Sigmoid colon (tissue), 7 donors: ENCODE measurements around the gene APOB. TPM values are rescaled to one million over a fixed set of nuclear protein-coding genes. Genes with fewer than 3 reads are reported as not detected.

ENCODE experiments used
- DNase-seq: peaks from one replicate; pipeline ENCODE4 v3.0.0-alpha.2; 2019
- H3K27ac ChIP-seq, 4 donors: fragments of 200-600 bp; sonication (generic); one replicate each; pipeline ENCODE4 v1.5.1; 2016 to 2019; ENCODE audit warnings: mild to moderate bottlenecking in 1 of 4
- H3K27me3 ChIP-seq, 3 donors: fragments of 200-600 bp; sonication (generic); one replicate each; pipeline ENCODE4 v1.5.1; 2019; ENCODE audit warnings: mild to moderate bottlenecking in 1 of 3
- H3K36me3 ChIP-seq, 4 donors: fragments of 200-600 bp; sonication (generic); one replicate each; pipeline ENCODE4 v1.5.1; 2016 to 2019
- H3K4me1 ChIP-seq, 4 donors: fragments of 200-600 bp; sonication (generic); one replicate each; pipeline ENCODE4 v1.5.1; 2017 to 2019
- H3K4me3 ChIP-seq, 4 donors: fragments of 200-600 bp; sonication (generic); one replicate each; pipeline ENCODE4 v1.5.1; 2017 to 2019; ENCODE audit warnings: mild to moderate bottlenecking in 2 of 4, moderate library complexity in 1 of 4
- H3K9me3 ChIP-seq, 4 donors: fragments of 200-600 bp in 3 of 4; sonication (generic) in 3 of 4; one replicate each; pipeline versions ENCODE4 v1.5.1 to v1.6.1; 2013 to 2019
- EP300 ChIP-seq, 4 donors: sonication (generic); formaldehyde crosslinking; IDR thresholded peaks; one replicate each; pipeline ENCODE4 v1.6.1; 2017; ENCODE audit warnings: antibody characterized with exemption in 4 of 4
- POLR2A ChIP-seq, 2 donors: fragments of 450-650 bp; IDR thresholded peaks; one replicate each; pipeline ENCODE4 v1.6.1; 2016; ENCODE audit warnings: antibody characterized with exemption in 2 of 2, mild to moderate bottlenecking in 2 of 2, moderate library complexity in 2 of 2
- POLR2AphosphoS5 ChIP-seq, 4 donors: sonication (generic); formaldehyde crosslinking; IDR thresholded peaks; one replicate each; pipeline ENCODE4 v1.6.1; 2017; ENCODE audit warnings: antibody characterized with exemption in 4 of 4
- WGBS, 2 donors: extraction: QIAGEN DNeasy Blood & Tissue Kit; methylation state at CpG; one replicate each; pipeline ENCODE4 v1.1.7; 2013; 5-methylcytosine and 5-hydroxymethylcytosine counted together
- intact Hi-C: fragments of 100-400 bp; cut with DNase I; formaldehyde crosslinking; loops from one replicate; pipeline ENCODE4 v1.15.1; 2023
- polyA plus RNA-seq, 3 donors: library from polyadenylated mRNA; stranded (reverse); fragments of 200-250 nt; gene quantifications; one replicate each; pipeline ENCODE4 v1.2.3, GENCODE V29; 2013
- total RNA-seq, 4 donors: library from RNA; depleted of rRNA; stranded (reverse); fragments of >200 nt; gene quantifications; one replicate each; pipeline ENCODE4 v1.1.0, GENCODE V29; 2016
- TF ChIP-seq, protein P1 (sequence below), 4 experiments: fragments of 450-650 bp in 3 of 4; fragments of 200-600 bp in 1 of 4; IDR thresholded peaks; one replicate each; pipeline ENCODE4 v1.5.1; 2016 to 2019; ENCODE audit warnings: antibody characterized with exemption in 4 of 4, mild to moderate bottlenecking in 3 of 4, moderate library complexity in 2 of 4
- donor health status: healthy with polysubstance abuse.
- donor health status: Bipolar disorder and iron deficiency.
- donor health status: healthy.

The APOB gene
- total and polyA plus RNA-seq, 7 donors: under 0.01 to 3.6 (median 0.69) TPM; not detected in 1

DNA sequence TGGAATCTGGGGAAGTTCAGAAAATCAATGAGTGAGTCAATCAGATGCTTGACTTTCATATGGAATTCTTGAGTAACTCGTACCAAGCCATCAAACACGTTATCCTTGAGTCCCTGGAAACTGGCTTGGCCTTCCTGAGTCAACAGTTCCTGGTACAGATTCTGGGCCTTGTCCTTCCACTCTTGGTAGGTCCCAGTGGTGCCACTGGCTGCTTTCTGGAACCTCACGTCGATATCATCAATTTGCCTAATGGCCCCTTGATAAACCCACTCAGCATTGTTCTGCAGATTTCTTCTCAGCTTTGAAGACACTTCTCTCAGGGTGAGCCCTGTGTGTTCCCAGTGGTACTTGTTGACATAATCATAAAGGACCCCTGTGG lies 41.1 kb downstream of the APOB start:
- TF ChIP-seq, protein P1, sequence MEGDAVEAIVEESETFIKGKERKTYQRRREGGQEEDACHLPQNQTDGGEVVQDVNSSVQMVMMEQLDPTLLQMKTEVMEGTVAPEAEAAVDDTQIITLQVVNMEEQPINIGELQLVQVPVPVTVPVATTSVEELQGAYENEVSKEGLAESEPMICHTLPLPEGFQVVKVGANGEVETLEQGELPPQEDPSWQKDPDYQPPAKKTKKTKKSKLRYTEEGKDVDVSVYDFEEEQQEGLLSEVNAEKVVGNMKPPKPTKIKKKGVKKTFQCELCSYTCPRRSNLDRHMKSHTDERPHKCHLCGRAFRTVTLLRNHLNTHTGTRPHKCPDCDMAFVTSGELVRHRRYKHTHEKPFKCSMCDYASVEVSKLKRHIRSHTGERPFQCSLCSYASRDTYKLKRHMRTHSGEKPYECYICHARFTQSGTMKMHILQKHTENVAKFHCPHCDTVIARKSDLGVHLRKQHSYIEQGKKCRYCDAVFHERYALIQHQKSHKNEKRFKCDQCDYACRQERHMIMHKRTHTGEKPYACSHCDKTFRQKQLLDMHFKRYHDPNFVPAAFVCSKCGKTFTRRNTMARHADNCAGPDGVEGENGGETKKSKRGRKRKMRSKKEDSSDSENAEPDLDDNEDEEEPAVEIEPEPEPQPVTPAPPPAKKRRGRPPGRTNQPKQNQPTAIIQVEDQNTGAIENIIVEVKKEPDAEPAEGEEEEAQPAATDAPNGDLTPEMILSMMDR (IDR thresholded peaks at IDR 0.05): no peak
- Histone ChIP-seq H3K9me3 (no peaks in the 10 kb centered on the region), H3K4me1 (no peaks in the 10 kb centered on the region), H3K36me3 (no peaks in the 10 kb centered on the region), H3K27me3 (no peaks in the 10 kb centered on the region), H3K4me3 (no peak overlapping the region), H3K27ac (no peak overlapping the region)
- WGBS, 2 donors: 79 to 87% methylated on average over 4 of the region's 4 CpGs
- intact Hi-C loops: no loop called here
- no peak for DNase-seq

DNA sequence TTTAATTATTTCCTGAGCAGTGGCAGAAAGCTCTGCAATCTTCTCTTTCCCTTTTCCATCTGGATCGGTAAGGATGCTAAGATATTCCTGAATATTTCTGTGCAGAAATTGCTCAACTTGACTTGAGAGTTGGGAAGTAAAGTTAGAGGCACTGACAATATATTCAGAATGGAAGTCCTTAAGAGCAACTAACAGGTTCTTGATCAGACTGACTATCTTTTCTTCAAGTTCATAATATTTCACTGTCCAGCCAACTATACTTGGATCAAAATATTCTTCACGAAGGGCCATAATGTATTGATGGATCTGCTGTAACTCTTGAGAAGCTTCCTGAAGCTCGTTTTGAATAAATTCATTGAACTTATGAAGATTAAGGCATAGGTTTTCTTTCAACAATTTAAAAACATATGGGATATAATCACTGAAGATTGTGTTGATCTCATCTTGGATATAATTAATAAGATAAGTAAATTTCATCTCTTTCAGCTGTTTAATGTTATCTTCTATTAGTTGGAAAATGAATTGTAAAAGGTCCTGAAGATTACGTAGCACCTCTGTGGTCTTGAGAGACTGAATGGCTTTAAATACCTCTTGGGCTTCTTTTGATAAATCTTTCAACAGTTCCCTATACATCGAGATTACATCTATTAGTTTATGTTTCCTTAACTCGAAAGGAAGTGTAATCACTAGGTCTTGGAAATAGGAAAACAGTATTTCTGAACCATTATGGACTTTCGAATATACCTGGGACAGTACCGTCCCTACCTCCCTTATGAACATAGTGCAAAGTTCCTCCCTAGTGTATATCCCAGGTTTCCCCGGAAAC lies 41.7 kb downstream of the APOB start:
- Histone ChIP-seq H3K9me3 (no peaks in the 10 kb centered on the region), H3K4me1 (no peaks in the 10 kb centered on the region), H3K4me3 (no peak overlapping the region), H3K27me3 (no peaks in the 10 kb centered on the region), H3K36me3 (no peaks in the 10 kb centered on the region), H3K27ac (no peak overlapping the region)
- TF ChIP-seq POLR2A (IDR thresholded peaks at IDR 0.05) (no peak), POLR2AphosphoS5 (IDR thresholded peaks at IDR 0.05) (no peak), EP300 (IDR thresholded peaks at IDR 0.05) (no peak)
- TF ChIP-seq, protein P1 (IDR thresholded peaks at IDR 0.05): no peak
- DNase-seq: no peak
- intact Hi-C loops: no loop called here
- WGBS, 2 donors: 80 to 88% methylated on average over 9 of the region's 9 CpGs

DNA sequence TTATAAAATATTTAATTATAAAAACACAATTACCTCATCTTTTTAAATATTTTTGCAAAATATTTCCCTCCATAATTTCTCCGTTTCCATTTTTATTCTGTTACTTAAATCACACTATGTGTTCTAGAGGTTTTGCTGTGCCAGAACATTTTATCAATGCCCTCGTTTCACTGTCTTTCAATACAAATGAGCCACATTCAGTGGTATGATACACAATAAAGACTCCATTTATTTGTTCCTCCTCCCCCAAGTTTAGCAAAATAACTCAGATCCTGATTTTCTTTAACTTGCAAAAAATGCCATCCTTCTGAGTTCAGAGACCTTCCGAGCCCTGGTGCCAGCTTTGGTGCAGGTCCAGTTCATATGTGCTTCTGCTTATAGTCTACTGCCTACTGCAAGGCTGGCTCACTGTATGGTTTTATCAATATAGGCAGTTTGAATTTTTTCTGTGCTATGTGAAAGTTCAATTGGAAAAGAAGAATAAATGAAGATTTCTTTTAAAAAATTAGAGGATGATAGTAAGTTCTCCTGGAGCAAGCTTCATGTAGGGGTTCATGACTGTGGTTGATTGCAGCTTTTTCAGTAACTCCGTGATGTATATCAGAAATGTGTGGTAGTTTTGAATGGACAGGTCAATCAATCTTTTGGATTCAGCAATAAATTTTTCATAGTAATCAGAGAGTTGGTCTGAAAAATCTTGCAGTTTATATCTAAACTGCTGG lies 42.5 kb downstream of the APOB start:
- intact Hi-C loops: no loop called here
- Histone ChIP-seq H3K27ac (no peak overlapping the region), H3K27me3 (no peaks in the 10 kb centered on the region), H3K9me3 (no peaks in the 10 kb centered on the region), H3K4me1 (no peaks in the 10 kb centered on the region), H3K36me3 (no peaks in the 10 kb centered on the region), H3K4me3 (no peak overlapping the region)
- TF ChIP-seq POLR2A (IDR thresholded peaks at IDR 0.05) (no peak), EP300 (IDR thresholded peaks at IDR 0.05) (no peak), POLR2AphosphoS5 (IDR thresholded peaks at IDR 0.05) (no peak)
- WGBS, 2 donors: 84 to 89% methylated on average over 4 of the region's 4 CpGs
- no peak for DNase-seq

DNA sequence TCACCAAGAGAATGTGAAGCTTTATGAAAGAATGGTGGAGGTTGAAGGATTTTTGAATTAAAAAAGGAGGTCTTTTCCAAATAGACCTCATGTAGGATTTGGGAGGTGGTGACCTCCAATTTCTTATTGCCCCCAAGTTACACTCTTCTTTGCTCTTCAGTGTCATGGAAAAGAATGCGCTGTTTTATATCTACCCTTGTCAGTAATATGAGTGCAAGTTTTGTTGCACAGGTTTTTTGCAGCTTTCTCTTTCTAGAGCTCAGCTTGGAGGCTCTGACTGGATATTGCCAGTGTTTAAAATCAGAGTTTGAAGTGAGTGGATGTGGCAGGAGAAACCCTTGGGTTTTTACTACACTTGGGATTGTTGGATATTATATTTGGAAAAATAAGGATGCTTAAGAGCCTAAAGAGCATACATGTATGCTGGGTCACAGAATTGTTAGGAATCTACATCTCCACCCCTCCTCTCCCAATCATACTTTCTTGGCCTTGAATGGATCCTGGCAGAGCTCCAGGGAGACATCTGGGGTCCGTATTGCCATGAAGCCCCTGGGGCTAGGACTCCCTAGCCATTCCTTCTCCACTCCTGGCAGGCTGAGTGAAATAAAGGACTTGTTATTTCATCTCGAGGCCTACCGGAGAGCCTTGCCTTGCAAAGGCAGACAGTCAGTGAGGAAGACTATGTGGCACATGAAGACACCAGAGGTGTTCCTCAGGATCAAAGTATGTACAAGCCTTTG lies 43.8 kb downstream of the APOB start:
- H3K4me1 ChIP-seq: no peaks in the 10 kb centered on the region
- TF ChIP-seq, protein P1 (IDR thresholded peaks at IDR 0.05): no peak
- no peak for TF ChIP-seq EP300 (IDR thresholded peaks at IDR 0.05)
- TF ChIP-seq POLR2A (IDR thresholded peaks at IDR 0.05): no peak
- no peak for TF ChIP-seq POLR2AphosphoS5 (IDR thresholded peaks at IDR 0.05)
- H3K9me3 ChIP-seq: no peaks in the 10 kb centered on the region
- no peak for DNase-seq
- H3K27me3 ChIP-seq: no peaks in the 10 kb centered on the region
- no peak overlapping the region for H3K4me3 ChIP-seq
- intact Hi-C loops: no loop called here
- 82 to 83% methylated on average over 4 of the region's 4 CpGs for WGBS, 2 donors
- H3K36me3 ChIP-seq: no peaks in the 10 kb centered on the region
- H3K27ac ChIP-seq: no peak overlapping the region
